Measurements from ENCODE around the gene NEUROD6. TPM values are rescaled to one million over a fixed set of nuclear protein-coding genes. Genes with fewer than 3 reads are reported as not detected.

The NEUROD6 gene
- total RNA-seq, 1 experiment from 2014 or later, result not detected

DNA sequence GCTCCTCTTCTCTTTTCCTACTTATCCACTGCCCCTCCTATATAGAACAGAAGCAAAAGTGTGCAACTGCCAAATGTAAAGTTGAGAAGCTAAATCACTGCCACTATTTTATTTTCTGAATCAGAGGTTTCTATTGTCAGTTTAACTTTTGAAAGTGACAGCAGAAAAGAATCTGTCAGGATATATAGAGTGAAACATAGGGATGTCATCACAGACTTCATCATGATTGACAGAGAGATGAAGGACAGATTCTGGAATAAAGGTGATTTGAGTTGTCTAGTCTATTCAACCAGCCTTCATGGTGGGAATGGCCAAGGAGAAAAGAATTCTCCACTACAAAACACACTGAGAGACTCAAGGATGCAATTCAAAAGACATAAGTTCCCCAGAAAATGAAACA lies 19.9 kb downstream of the NEUROD6 start:
- Histone ChIP-seq H3K9me3 (ENCODE audit: low read depth, low read length, poor library complexity, severe bottlenecking) (no peaks in the 10 kb centered on the region), H3K27ac (ENCODE audit: low read depth, low read length, poor library complexity, severe bottlenecking) (no peak overlapping the region), H3K27me3 (replicated peaks; ENCODE audit: insufficient read depth, low read depth, low read length, poor library complexity) (no peaks in the 10 kb centered on the region), H3K36me3 (ENCODE audit: insufficient read depth, low read length, poor library complexity, severe bottlenecking) (no peaks in the 10 kb centered on the region), H3K4me1 (ENCODE audit: insufficient read depth, low read length, poor library complexity, severe bottlenecking) (no peaks in the 10 kb centered on the region), H3K4me3 (ENCODE audit: low read depth, low read length, poor library complexity, severe bottlenecking) (no peak overlapping the region)
- CTCF ChIA-PET, result no interaction called here
- BruUV-seq (replicated peaks), result no TSS peak
- POLR2A ChIA-PET (ENCODE audit: low non-redundant PET), result no interaction called here
- intact Hi-C loops (cut with micrococcal nuclease; ENCODE audit: unreplicated experiment), result no loop called here
- no peak for DNase-seq (ENCODE audit: low spot score)
- TF ChIP-seq EZH2 (IDR thresholded peaks at IDR 0.05; ENCODE audit: borderline replicate concordance, low read depth, low read length, poor library complexity, severe bottlenecking), result no peak
- TF ChIP-seq, protein P1, sequence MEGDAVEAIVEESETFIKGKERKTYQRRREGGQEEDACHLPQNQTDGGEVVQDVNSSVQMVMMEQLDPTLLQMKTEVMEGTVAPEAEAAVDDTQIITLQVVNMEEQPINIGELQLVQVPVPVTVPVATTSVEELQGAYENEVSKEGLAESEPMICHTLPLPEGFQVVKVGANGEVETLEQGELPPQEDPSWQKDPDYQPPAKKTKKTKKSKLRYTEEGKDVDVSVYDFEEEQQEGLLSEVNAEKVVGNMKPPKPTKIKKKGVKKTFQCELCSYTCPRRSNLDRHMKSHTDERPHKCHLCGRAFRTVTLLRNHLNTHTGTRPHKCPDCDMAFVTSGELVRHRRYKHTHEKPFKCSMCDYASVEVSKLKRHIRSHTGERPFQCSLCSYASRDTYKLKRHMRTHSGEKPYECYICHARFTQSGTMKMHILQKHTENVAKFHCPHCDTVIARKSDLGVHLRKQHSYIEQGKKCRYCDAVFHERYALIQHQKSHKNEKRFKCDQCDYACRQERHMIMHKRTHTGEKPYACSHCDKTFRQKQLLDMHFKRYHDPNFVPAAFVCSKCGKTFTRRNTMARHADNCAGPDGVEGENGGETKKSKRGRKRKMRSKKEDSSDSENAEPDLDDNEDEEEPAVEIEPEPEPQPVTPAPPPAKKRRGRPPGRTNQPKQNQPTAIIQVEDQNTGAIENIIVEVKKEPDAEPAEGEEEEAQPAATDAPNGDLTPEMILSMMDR (conservative IDR thresholded peaks at IDR 0.05; ENCODE audit: low read depth, low read length), result no peak

DNA sequence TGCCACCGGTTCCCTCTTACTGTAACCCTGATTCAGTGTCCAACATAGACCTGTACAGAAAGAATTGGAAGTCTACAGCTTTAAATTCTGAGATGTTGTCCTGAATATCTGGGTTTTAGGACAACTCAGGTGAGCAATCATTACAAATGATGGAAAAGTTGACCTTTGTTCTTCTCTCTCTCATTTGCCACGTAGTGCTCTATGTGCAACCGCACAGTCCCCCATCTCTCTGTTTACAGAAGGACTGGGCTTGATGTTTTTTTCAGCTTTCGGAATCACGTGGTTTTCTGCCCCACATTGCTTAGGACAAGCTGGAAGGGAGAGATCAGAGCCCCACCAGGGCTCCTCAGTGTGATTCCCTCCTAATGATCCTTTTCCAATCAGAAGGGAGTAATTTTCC lies 22.2 kb downstream of the NEUROD6 start:
- CTCF ChIA-PET, result no interaction called here

DNA sequence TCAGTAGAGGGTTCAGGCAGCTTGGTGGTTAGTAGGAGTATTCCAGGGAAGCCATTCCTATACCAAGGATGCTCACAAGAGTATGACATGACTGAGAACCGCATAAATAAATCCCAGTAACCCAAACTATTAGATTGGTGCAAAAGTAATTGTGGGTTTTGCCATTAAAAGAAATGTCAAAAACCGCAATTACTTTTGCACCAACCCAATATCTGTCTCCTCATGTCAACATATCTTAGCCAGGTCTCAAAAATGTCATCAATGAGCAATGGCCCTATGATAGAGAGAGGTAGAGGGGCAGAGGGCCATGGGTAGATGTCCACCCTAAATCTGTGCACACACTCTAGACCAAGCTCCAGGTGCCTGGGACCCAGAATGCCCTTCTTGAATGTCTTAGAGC lies 23.6 kb downstream of the NEUROD6 start:
- BruUV-seq (replicated peaks), result no TSS peak

More for the DNA sequence above, 22.2 kb downstream of the NEUROD6 start:
- intact Hi-C loops (cut with micrococcal nuclease; ENCODE audit: unreplicated experiment), result no loop called here
- Histone ChIP-seq H3K27ac (ENCODE audit: low read depth, low read length, poor library complexity, severe bottlenecking) (no peak overlapping the region), H3K9me3 (ENCODE audit: low read depth, low read length, poor library complexity, severe bottlenecking) (no peaks in the 10 kb centered on the region), H3K27me3 (replicated peaks; ENCODE audit: insufficient read depth, low read depth, low read length, poor library complexity) (no peaks in the 10 kb centered on the region), H3K4me3 (ENCODE audit: low read depth, low read length, poor library complexity, severe bottlenecking) (no peak overlapping the region), H3K4me1 (ENCODE audit: insufficient read depth, low read length, poor library complexity, severe bottlenecking) (peaks cover 3% of the 10 kb centered on the region), H3K36me3 (ENCODE audit: insufficient read depth, low read length, poor library complexity, severe bottlenecking) (no peaks in the 10 kb centered on the region)
- no TSS peak for BruUV-seq (replicated peaks)
- no peak for DNase-seq (ENCODE audit: low spot score)
- POLR2A ChIA-PET (ENCODE audit: low non-redundant PET), result no interaction called here
- TF ChIP-seq, protein P1 (conservative IDR thresholded peaks at IDR 0.05; ENCODE audit: low read depth, low read length), result no peak
- TF ChIP-seq EZH2 (IDR thresholded peaks at IDR 0.05; ENCODE audit: borderline replicate concordance, low read depth, low read length, poor library complexity, severe bottlenecking), result no peak

More for the DNA sequence above, 23.6 kb downstream of the NEUROD6 start:
- Histone ChIP-seq H3K4me3 (ENCODE audit: low read depth, low read length, poor library complexity, severe bottlenecking) (no peak overlapping the region), H3K4me1 (ENCODE audit: insufficient read depth, low read length, poor library complexity, severe bottlenecking) (peaks cover 3% of the 10 kb centered on the region), H3K36me3 (ENCODE audit: insufficient read depth, low read length, poor library complexity, severe bottlenecking) (no peaks in the 10 kb centered on the region), H3K9me3 (ENCODE audit: low read depth, low read length, poor library complexity, severe bottlenecking) (no peaks in the 10 kb centered on the region), H3K27ac (ENCODE audit: low read depth, low read length, poor library complexity, severe bottlenecking) (no peak overlapping the region), H3K27me3 (replicated peaks; ENCODE audit: insufficient read depth, low read depth, low read length, poor library complexity) (no peaks in the 10 kb centered on the region)
- DNase-seq (ENCODE audit: low spot score), result no peak
- ChIA-PET CTCF (no interaction called here), POLR2A (ENCODE audit: low non-redundant PET) (no interaction called here)
- intact Hi-C loops (cut with micrococcal nuclease; ENCODE audit: unreplicated experiment), result no loop called here
- TF ChIP-seq, protein P1 (conservative IDR thresholded peaks at IDR 0.05; ENCODE audit: low read depth, low read length), result no peak
- no peak for TF ChIP-seq EZH2 (IDR thresholded peaks at IDR 0.05; ENCODE audit: borderline replicate concordance, low read depth, low read length, poor library complexity, severe bottlenecking)
